Motor neuron (in vitro differentiated cells): Measurements from ENCODE around the gene HIVEP2. TPM values are rescaled to one million over a fixed set of nuclear protein-coding genes. Genes with fewer than 3 reads are reported as not detected.
A peak's percentile ranks its signal among the peaks of the same experiment; 100 is the strongest.

ENCODE experiments used
- ATAC-seq, 8 experiments: fragments of 200-7000 bp; cut with Tn5 transposase; replicated peaks in 6 of 8; 2 replicates each; pipeline ENCODE4 v1.8.0; 2021; ENCODE audit warnings: mild to moderate bottlenecking in 8 of 8, moderate library complexity in 8 of 8
- H3K27ac ChIP-seq, 2 donors: fragments of 250-450 bp; sonication (Bioruptor Pico); 2 replicates each; pipeline ENCODE4 v1.9.0; 2021; ENCODE audit warnings: antibody characterized with exemption in 2 of 2, mild to moderate bottlenecking in 2 of 2, moderate library complexity in 1 of 2
- H3K4me1 ChIP-seq, 2 donors: fragments of 250-450 bp; sonication (Bioruptor Pico); replicated peaks in 1 of 2; 2 replicates each; pipeline ENCODE4 v1.6.1; 2021; ENCODE audit warnings: antibody characterized with exemption in 2 of 2, mild to moderate bottlenecking in 2 of 2, moderate library complexity in 1 of 2
- H3K4me3 ChIP-seq, 5 donors: fragments of 250-450 bp; sonication (Bioruptor Pico); 2 replicates each; pipeline ENCODE4 v1.9.0; 2021; ENCODE audit warnings: antibody characterized with exemption in 5 of 5, mild to moderate bottlenecking in 5 of 5, moderate library complexity in 4 of 5
- WGBS, 10 experiments: fragments of 450-650 bp; shearing (Covaris generic); methylation state at CpG; one replicate each; pipeline ENCODE4 v1.0.0; 2022; 5-methylcytosine and 5-hydroxymethylcytosine counted together
- in situ Hi-C, 9 experiments: fragments of 400-800 bp; cut with MboI; loops; one replicate each; pipeline ENCODE4 v1.15.0; 2021; ENCODE audit warnings: low sequenced_read_pairs in 9 of 9, low pct_unique_long_range_greater_than_20kb in 2 of 9; ENCODE audit not compliant: unreplicated experiment in 9 of 9
- total RNA-seq, 8 experiments: library from RNA; unstranded; fragments of 300-600 nt; gene quantifications; 2 replicates each; pipeline versions ENCODE4 v1.2.3 to v1.2.4, GENCODE V29; 2022

HIVEP2 gene
- total RNA-seq, 8 experiments from 2014 or later = 10.3 to 37.7 (median 13.5) TPM

GRCh38 chr6:142752348-142752747, 192.6 kb downstream of the HIVEP2 start:
- Histone ChIP-seq H3K4me1 (peaks cover 0 to 10% of the 10 kb centered on the region in 2 donors), H3K4me3 (no peak overlapping the region), H3K27ac (no peak overlapping the region)
- in situ Hi-C loops = no loop called here
- ATAC-seq = no peak
- WGBS, 10 experiments = 64 to 100% (median 95%) methylated on average over 1 to 2 of the region's 2 CpGs

GRCh38 chr6:142751452-142751851, 193.5 kb downstream of the HIVEP2 start:
- in situ Hi-C loops = no loop called here
- Histone ChIP-seq H3K27ac (no peak overlapping the region), H3K4me1 (peaks cover 0 to 10% of the 10 kb centered on the region in 2 donors), H3K4me3 (no peak overlapping the region)
- ATAC-seq = no peak
- 60 to 100% (median 97%) methylated on average over 1 to 3 of the region's 3 CpGs; no CpG with 5 or more reads in 2 of the 10 experiments for WGBS, 10 experiments

GRCh38 chr6:142750998-142751397, 194.0 kb downstream of the HIVEP2 start:
- WGBS, 10 experiments = 0 to 88% (median 25%) methylated on average over 1 of the region's 1 CpG; no CpG with 5 or more reads in 2 of the 10 experiments
- Histone ChIP-seq H3K4me3 (no peak overlapping the region), H3K4me1 (peaks cover 0 to 10% of the 10 kb centered on the region in 2 donors), H3K27ac (no peak overlapping the region)
- in situ Hi-C loops = no loop called here
- peak in 4 of 8 experiments; percentile 50 to 90 (median 82) for ATAC-seq

GRCh38 chr6:142749556-142749955, 195.4 kb downstream of the HIVEP2 start:
- Histone ChIP-seq H3K27ac (no peak overlapping the region), H3K4me3 (no peak overlapping the region), H3K4me1 (peaks cover 0 to 10% of the 10 kb centered on the region in 2 donors)
- 65 to 100% (median 81%) methylated on average over 1 to 3 of the region's 3 CpGs; no CpG with 5 or more reads in 1 of the 10 experiments for WGBS, 10 experiments
- in situ Hi-C loops = no loop called here
- ATAC-seq = no peak

- Histone ChIP-seq H3K27ac (no peak overlapping the region), H3K4me3 (no peak overlapping the region), H3K4me1 (peaks cover 0 to 10% of the 10 kb centered on the region in 2 donors)
- in situ Hi-C loops = no loop called here
- 91 to 100% (median 100%) methylated on average over 1 to 2 of the region's 2 CpGs; no CpG with 5 or more reads in 4 of the 10 experiments for WGBS, 10 experiments
- ATAC-seq = peak in 2 of 8 experiments; percentile 37 to 56
Observed at GRCh38 chr6:142746524-142746923, 198.5 kb downstream of the HIVEP2 start.

- in situ Hi-C loops = no loop called here
- H3K4me3 ChIP-seq = no peak overlapping the region
- 54 to 94% (median 75%) methylated on average over 1 to 2 of the region's 2 CpGs; no CpG with 5 or more reads in 1 of the 10 experiments for WGBS, 10 experiments
- no peak overlapping the region for H3K27ac ChIP-seq
- H3K4me1 ChIP-seq = no peaks in the 10 kb centered on the region
- no peak for ATAC-seq
Observed at GRCh38 chr6:142744836-142745235, 200.1 kb downstream of the HIVEP2 start.

GRCh38 chr6:142740449-142740848, 204.5 kb downstream of the HIVEP2 start:
- peak in 2 of 8 experiments; percentile 75 to 76 for ATAC-seq

GRCh38 chr6:142738731-142739130, 206.2 kb downstream of the HIVEP2 start:
- H3K4me1 ChIP-seq = peaks cover 25 to 33% of the 10 kb centered on the region in 2 donors
- WGBS, 10 experiments = 29 to 80% (median 62%) methylated on average over 1 to 2 of the region's 2 CpGs; no CpG with 5 or more reads in 2 of the 10 experiments
- in situ Hi-C loops = no loop called here
- H3K27ac ChIP-seq = no peak overlapping the region
- ATAC-seq = peak in 2 of 8 experiments; percentile 64 to 75
- no peak overlapping the region for H3K4me3 ChIP-seq

More at GRCh38 chr6:142740449-142740848, 204.5 kb downstream of the HIVEP2 start:
- Histone ChIP-seq H3K4me3 (no peak overlapping the region), H3K27ac (no peak overlapping the region), H3K4me1 (peaks cover 20 to 30% of the 10 kb centered on the region in 2 donors)
- in situ Hi-C loops = no loop called here
- 23 to 100% (median 85%) methylated on average over 1 to 4 of the region's 4 CpGs for WGBS, 10 experiments

GRCh38 chr6:142738035-142738396, 207.0 kb downstream of the HIVEP2 start:
- no peak overlapping the region for H3K4me3 ChIP-seq
- in situ Hi-C loops = no loop called here
- 10 to 100% (median 36%) methylated on average over 1 to 4 of the region's 4 CpGs; no CpG with 5 or more reads in 3 of the 10 experiments for WGBS, 10 experiments
- H3K4me1 ChIP-seq = peaks cover 25 to 33% of the 10 kb centered on the region in 2 donors
- ATAC-seq = peak in 5 of 8 experiments; percentile 15 to 57 (median 46)
- H3K27ac ChIP-seq = peak overlapping the region; percentile 72 to 79

GRCh38 chr6:142737368-142738034, 207.5 kb downstream of the HIVEP2 start:
- in situ Hi-C loops = no loop called here
- 22 to 100% (median 36%) methylated on average over 1 to 3 of the region's 3 CpGs; no CpG with 5 or more reads in 1 of the 10 experiments for WGBS, 10 experiments
- Histone ChIP-seq H3K27ac (peak overlapping the region; percentile 72 to 79), H3K4me1 (peaks cover 25 to 33% of the 10 kb centered on the region in 2 donors), H3K4me3 (no peak overlapping the region)
- peak in 7 of 8 experiments; percentile 27 to 79 (median 64) for ATAC-seq

- ATAC-seq = peak in 6 of 8 experiments; percentile 36 to 84 (median 82)
- H3K4me3 ChIP-seq = no peak overlapping the region
- peaks cover 25 to 33% of the 10 kb centered on the region in 2 donors for H3K4me1 ChIP-seq
- in situ Hi-C loops = no loop called here
- WGBS, 10 experiments = 0 to 83% (median 53%) methylated on average over 1 to 4 of the region's 4 CpGs; no CpG with 5 or more reads in 2 of the 10 experiments
- no peak overlapping the region for H3K27ac ChIP-seq
Observed at GRCh38 chr6:142735204-142735603, 209.8 kb downstream of the HIVEP2 start.

- peaks cover 27 to 33% of the 10 kb centered on the region in 2 donors for H3K4me1 ChIP-seq
- no peak overlapping the region for H3K27ac ChIP-seq
- in situ Hi-C loops = no loop called here
- ATAC-seq = no peak
- H3K4me3 ChIP-seq = no peak overlapping the region
Observed at GRCh38 chr6:142732790-142733189, 212.2 kb downstream of the HIVEP2 start.

- no peak for ATAC-seq
- 73 to 100% (median 87%) methylated on average over 1 to 5 of the region's 5 CpGs; no CpG with 5 or more reads in 2 of the 10 experiments for WGBS, 10 experiments
- H3K4me1 ChIP-seq = peaks cover 21 to 22% of the 10 kb centered on the region in 2 donors
- H3K27ac ChIP-seq = no peak overlapping the region
- H3K4me3 ChIP-seq = no peak overlapping the region
- in situ Hi-C loops = no loop called here
Observed at GRCh38 chr6:142731611-142732010, 213.4 kb downstream of the HIVEP2 start.
